Measurements from ENCODE around the gene MCM3AP.

MCM3AP gene

DNA sequence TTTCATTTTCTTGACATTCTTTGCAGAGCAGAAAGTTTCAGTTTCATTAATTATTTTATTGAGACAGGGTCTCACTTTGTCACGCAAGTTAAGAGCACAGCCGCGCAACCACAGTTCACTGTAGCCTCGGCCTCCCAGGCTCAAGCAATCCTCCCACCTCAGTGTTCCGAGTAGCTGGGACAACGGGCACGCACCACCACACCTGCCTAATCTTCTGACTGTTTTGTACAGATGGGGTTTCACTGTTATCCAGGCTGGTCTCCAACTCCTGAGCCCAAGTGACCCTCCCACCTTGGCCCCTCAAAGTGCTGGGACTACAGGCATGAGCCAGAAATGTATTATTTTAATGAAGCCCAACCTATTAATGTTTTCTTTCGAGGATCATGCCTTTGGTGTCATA is 98.2 kb downstream of the MCM3AP start:
- H2AFZ ChIP-seq (ENCODE audit: low read depth, low read length), result no peak overlapping the region
- no peaks in the 10 kb centered on the region; the same call in 1 of the 2 replicates for H4K20me1 ChIP-seq (ENCODE audit: insufficient read depth, low read length)
- H3K4me2 ChIP-seq (ENCODE audit: insufficient read depth, low read length), result no peak overlapping the region
- ATAC-seq (ENCODE audit: insufficient read depth, low read depth), result no peak
- TF ChIP-seq CTCF (IDR thresholded peaks at IDR 0.05; ENCODE audit: borderline replicate concordance, extremely low read depth, low read length, poor library complexity, severe bottlenecking) (no peak), EZH2 (IDR thresholded peaks at IDR 0.05; ENCODE audit: borderline replicate concordance, low read depth, low read length, severe bottlenecking) (no peak)
- H3K27me3 ChIP-seq (ENCODE audit: insufficient read depth, low read length, poor library complexity), result no peaks in the 10 kb centered on the region
- H3K4me1 ChIP-seq (ENCODE audit: insufficient read depth, low read length), result peaks cover 8% of the 10 kb centered on the region
- H3K4me3 ChIP-seq (ENCODE audit: low read depth in 1 of 2, low read length in 2 of 2), result no peak overlapping the region
- peaks cover 38% of the 10 kb centered on the region for H3K36me3 ChIP-seq (ENCODE audit: insufficient read depth, low read length)
- H3K9ac ChIP-seq (ENCODE audit: low read depth, low read length), result no peak overlapping the region
- no peak for DNase-seq
- H3K9me3 ChIP-seq (ENCODE audit: insufficient read depth, low read length, severe bottlenecking), result no peaks in the 10 kb centered on the region
- no peaks in the 10 kb centered on the region for H3K79me2 ChIP-seq (ENCODE audit: insufficient read depth, low read length)
- H3K27ac ChIP-seq (ENCODE audit: low read length), result no peak overlapping the region

DNA sequence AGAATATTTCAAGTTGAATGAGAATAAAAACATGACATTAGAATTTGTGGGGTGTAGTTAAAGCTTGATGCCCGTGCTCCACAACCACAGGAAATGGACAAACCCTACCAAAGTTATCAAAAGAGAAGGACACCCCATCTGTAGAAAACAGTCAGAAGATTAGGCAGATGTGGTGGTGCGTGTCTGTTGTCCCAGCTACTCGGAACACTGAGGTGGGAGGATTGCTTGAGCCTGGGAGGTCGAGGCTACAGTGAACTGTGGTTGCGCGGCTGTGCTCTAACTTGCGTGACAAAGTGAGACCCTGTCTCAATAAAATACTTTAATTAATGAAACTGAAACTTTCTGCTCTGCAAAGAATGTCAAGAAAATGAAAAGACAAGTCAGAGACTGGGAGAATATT is 99.7 kb downstream of the MCM3AP start:
- H3K4me2 ChIP-seq (ENCODE audit: insufficient read depth, low read length), result no peak overlapping the region
- peaks cover 8% of the 10 kb centered on the region for H3K4me1 ChIP-seq (ENCODE audit: insufficient read depth, low read length)

More for the DNA sequence above, 99.7 kb downstream of the MCM3AP start:
- Histone ChIP-seq H3K79me2 (ENCODE audit: insufficient read depth, low read length) (no peaks in the 10 kb centered on the region), H3K36me3 (ENCODE audit: insufficient read depth, low read length) (peaks cover 22% of the 10 kb centered on the region), H3K27ac (ENCODE audit: low read length) (no peak overlapping the region), H4K20me1 (ENCODE audit: insufficient read depth, low read length) (no peaks in the 10 kb centered on the region), H3K9ac (ENCODE audit: low read depth, low read length) (no peak overlapping the region), H3K27me3 (ENCODE audit: insufficient read depth, low read length, poor library complexity) (no peaks in the 10 kb centered on the region), H3K9me3 (ENCODE audit: insufficient read depth, low read length, severe bottlenecking) (no peaks in the 10 kb centered on the region), H2AFZ (ENCODE audit: low read depth, low read length) (no peak overlapping the region), H3K4me3 (ENCODE audit: low read depth in 1 of 2, low read length in 2 of 2) (no peak overlapping the region)
- no peak for DNase-seq
- ATAC-seq (ENCODE audit: insufficient read depth, low read depth), result no peak
- TF ChIP-seq CTCF (IDR thresholded peaks at IDR 0.05; ENCODE audit: borderline replicate concordance, extremely low read depth, low read length, poor library complexity, severe bottlenecking), result no peak
- TF ChIP-seq EZH2 (IDR thresholded peaks at IDR 0.05; ENCODE audit: borderline replicate concordance, low read depth, low read length, severe bottlenecking), result no peak
